Measurements from ENCODE around the gene NOL6. TPM values are rescaled to one million over a fixed set of nuclear protein-coding genes. Genes with fewer than 3 reads are reported as not detected.

NOL6 gene
- total RNA-seq, 1 experiment from 2014 or later = 36.4 TPM

DNA sequence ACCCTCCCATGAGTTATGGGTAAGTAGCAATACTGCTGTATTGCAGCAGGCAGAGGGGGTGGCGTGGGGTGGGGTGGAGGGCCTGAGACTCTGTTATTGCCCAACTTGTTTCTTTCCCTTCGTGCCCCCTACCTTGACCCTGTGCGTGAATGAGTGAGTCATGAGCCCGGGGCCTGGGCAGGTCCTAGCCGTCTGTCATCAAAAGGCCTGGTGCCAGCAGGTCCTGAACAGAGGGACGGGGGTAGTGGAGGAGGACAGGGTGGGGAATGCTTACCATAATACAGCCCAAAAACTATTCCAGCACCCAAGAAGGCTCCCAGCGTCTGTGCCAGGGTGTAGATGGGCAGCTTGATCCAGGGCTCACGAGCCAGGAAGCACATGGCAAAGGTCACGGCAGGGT, 30.7 kb downstream of the NOL6 start:
- TF ChIP-seq TCF7L2 (IDR thresholded peaks at IDR 0.05; ENCODE audit: borderline replicate concordance, extremely low read depth, insufficient read depth, insufficient read length) (peak; percentile 50), SP1 (IDR thresholded peaks at IDR 0.05; ENCODE audit: low read depth) (peak; percentile 59), YY1 (IDR thresholded peaks at IDR 0.05; ENCODE audit: extremely low read depth, insufficient replicate concordance, low read depth, low read length) (no peak)
- no peaks in the 10 kb centered on the region for H3K27me3 ChIP-seq (ENCODE audit: insufficient read depth, low read length)
- H3K9me2 ChIP-seq (ENCODE audit: insufficient read depth) = no peaks in the 10 kb centered on the region
- H3K9ac ChIP-seq (ENCODE audit: low read length) = peak overlapping the region; percentile 22
- H3K36me3 ChIP-seq (ENCODE audit: control insufficient read depth in 1 of 2, insufficient read depth in 2 of 2, low read length in 2 of 2) = no peaks in the 10 kb centered on the region
- intact Hi-C loops (cut with micrococcal nuclease) = no loop called here
- no peak overlapping the region; the same call in 1 of the 2 replicates for H3K27ac ChIP-seq (ENCODE audit: low read depth, low read length)
- BruUV-seq (replicated peaks) = no TSS peak
- RAD21 ChIA-PET (ENCODE audit: low non-redundant PET in 1 of 2, low total read pairs in 2 of 2, uncharacterized antibody in 2 of 2, unreplicated experiment in 2 of 2) = interaction anchor here in 1 of 2 experiments (0.7 kb wide), 1 partner anchor 12 kb away, joined by 4 read pairs; no protein-coding TSS in a partner anchor
- no peak overlapping the region for H2AFZ ChIP-seq (ENCODE audit: low read depth, low read length, poor library complexity, severe bottlenecking)
- no peaks in the 10 kb centered on the region for H3K9me3 ChIP-seq (ENCODE audit: control insufficient read depth in 1 of 2, insufficient read depth in 1 of 2, low read depth in 1 of 2, low read length in 2 of 2)
- peak overlapping the region; percentile 72 for H3K4me2 ChIP-seq (ENCODE audit: low read length)
- no peaks in the 10 kb centered on the region for H3K79me2 ChIP-seq (ENCODE audit: insufficient read depth, low read length)
- peak overlapping the region in 1 of 2 experiments; percentile 6; a peak in 1 of 4 replicates for H3K4me3 ChIP-seq (replicated peaks in 1 of 2; ENCODE audit: low read depth in 1 of 2, low read length in 2 of 2)
- CTCF ChIA-PET = interaction anchor here (0.6 to 5.9 kb wide), 2 partner anchors 9 to 29 kb away, joined by 3 to 39 read pairs; no protein-coding TSS in a partner anchor
- POLR2A ChIA-PET = no interaction called here
- peaks cover 56 to 65% of the 10 kb centered on the region in 2 experiments for H3K4me1 ChIP-seq (ENCODE audit: control insufficient read depth in 1 of 2, insufficient read depth in 2 of 2, low read length in 2 of 2)
- ATAC-seq = peak; percentile 26; the same call in 1 of the 2 replicates
- no peaks in the 10 kb centered on the region for H4K20me1 ChIP-seq (ENCODE audit: insufficient read depth)
- DNase-seq (ENCODE audit: low read depth, low spot score) = no peak

DNA sequence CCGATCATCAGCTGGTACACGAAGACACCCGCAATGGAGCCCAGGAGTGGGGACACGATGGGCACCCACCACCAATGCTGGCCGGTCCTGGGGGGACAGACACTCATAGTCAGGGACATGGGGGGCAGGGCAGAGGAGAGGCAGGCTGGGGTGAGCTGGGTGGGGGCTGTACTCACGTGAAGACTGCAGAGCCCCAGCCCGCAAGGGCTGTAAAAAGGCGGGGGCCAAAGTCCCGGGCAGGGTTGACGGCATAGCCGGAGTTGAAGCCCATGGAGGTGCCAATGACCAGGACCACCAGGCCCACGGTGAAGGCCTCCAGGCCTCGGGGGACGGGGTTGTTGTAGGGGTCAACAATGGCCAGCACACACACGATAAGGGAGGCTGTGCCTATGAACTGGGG, 31.6 kb downstream of the NOL6 start:
- no peaks in the 10 kb centered on the region for H3K27me3 ChIP-seq (ENCODE audit: insufficient read depth, low read length)
- no peak for DNase-seq (ENCODE audit: low read depth, low spot score)
- H3K4me1 ChIP-seq (ENCODE audit: control insufficient read depth in 1 of 2, insufficient read depth in 2 of 2, low read length in 2 of 2) = peaks cover 51 to 57% of the 10 kb centered on the region in 2 experiments
- ChIA-PET RAD21 (ENCODE audit: low non-redundant PET in 1 of 2, low total read pairs in 2 of 2, uncharacterized antibody in 2 of 2, unreplicated experiment in 2 of 2) (no interaction called here), CTCF (interaction anchor here (5.9 kb wide), 1 partner anchor 10 kb away, joined by 39 read pairs; no protein-coding TSS in a partner anchor), POLR2A (no interaction called here)
- no peak overlapping the region for H2AFZ ChIP-seq (ENCODE audit: low read depth, low read length, poor library complexity, severe bottlenecking)
- H3K4me2 ChIP-seq (ENCODE audit: low read length) = peak overlapping the region; percentile 72; the same call in 1 of the 2 replicates
- ATAC-seq = no peak
- H3K4me3 ChIP-seq (replicated peaks in 1 of 2; ENCODE audit: low read depth in 1 of 2, low read length in 2 of 2) = no peak overlapping the region
- H4K20me1 ChIP-seq (ENCODE audit: insufficient read depth) = no peaks in the 10 kb centered on the region
- H3K9ac ChIP-seq (ENCODE audit: low read length) = no peak overlapping the region
- intact Hi-C loops (cut with micrococcal nuclease) = no loop called here
- H3K9me2 ChIP-seq (ENCODE audit: insufficient read depth) = no peaks in the 10 kb centered on the region
- no peak for TF ChIP-seq CBX3 (IDR thresholded peaks at IDR 0.05; ENCODE audit: low read depth)
- TF ChIP-seq ZFX (IDR thresholded peaks at IDR 0.05) = no peak
- BruUV-seq (replicated peaks) = no TSS peak
- no peaks in the 10 kb centered on the region for H3K79me2 ChIP-seq (ENCODE audit: insufficient read depth, low read length)
- no peak overlapping the region for H3K27ac ChIP-seq (ENCODE audit: low read depth, low read length)
- H3K36me3 ChIP-seq (ENCODE audit: control insufficient read depth in 1 of 2, insufficient read depth in 2 of 2, low read length in 2 of 2) = no peaks in the 10 kb centered on the region
- no peaks in the 10 kb centered on the region for H3K9me3 ChIP-seq (ENCODE audit: control insufficient read depth in 1 of 2, insufficient read depth in 1 of 2, low read depth in 1 of 2, low read length in 2 of 2)

Measured in HCT116 (cell line).